Epithelial cell of esophagus (primary cell): ENCODE measurements around the gene IAH1.
A peak's percentile ranks its signal among the peaks of the same experiment; 100 is the strongest.

ENCODE experiments used
- DNase-seq: peaks from one replicate; pipeline ENCODE4 v3.0.0; 2010; ENCODE audit warnings: low read depth
- H3K4me3 ChIP-seq: 2 replicates; pipeline ENCODE4 v1.5.1; 2011; ENCODE audit warnings: mild to moderate bottlenecking, low read length, control low read depth
- CTCF ChIP-seq: IDR thresholded peaks from 2 replicates; pipeline ENCODE4 v1.5.1; 2011; ENCODE audit warnings: low read depth, mild to moderate bottlenecking, low read length, control low read depth, inconsistent platforms; ENCODE audit not compliant: insufficient read depth; ENCODE audit errors: missing control alignments

IAH1 gene

DNA sequence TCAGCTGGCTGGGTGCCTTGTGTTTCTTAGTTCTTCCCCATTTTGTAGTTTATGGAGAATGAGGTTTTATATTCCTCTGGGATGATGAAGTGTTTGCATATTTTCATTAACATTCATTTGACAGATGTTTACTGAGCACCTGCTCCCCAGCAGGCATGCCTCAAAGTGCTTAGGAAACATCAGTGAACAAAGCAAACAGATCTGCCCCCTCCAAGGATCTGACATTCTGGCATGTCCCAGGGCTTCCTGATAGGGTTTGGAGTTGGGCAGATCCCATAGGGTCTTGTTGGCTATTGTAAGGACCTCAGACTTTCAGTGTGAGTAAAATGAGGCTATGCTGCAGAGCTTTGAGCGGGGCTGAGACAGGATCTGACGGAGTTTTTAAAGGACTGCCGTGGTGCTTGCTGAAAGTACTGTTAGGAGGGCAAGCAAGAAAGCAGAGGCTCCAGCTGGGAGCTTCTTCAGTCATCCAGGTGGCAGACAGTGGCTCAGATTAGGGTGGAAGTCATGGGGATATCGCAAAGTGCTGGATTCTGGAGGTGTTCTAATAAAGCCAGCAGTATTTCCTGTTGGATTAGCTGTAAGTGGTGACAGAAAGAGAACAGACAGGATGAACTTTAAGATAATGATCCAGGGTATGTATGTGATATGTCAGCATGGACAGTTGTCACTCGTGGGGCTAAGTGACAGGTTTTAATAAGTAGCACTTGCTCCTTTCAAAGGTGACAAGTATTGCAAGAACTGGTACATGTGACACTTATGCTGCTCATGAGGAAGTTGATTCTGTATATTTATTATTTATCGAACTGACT, 11.3 kb upstream of the IAH1 start:
- no peak for TF ChIP-seq CTCF

DNA sequence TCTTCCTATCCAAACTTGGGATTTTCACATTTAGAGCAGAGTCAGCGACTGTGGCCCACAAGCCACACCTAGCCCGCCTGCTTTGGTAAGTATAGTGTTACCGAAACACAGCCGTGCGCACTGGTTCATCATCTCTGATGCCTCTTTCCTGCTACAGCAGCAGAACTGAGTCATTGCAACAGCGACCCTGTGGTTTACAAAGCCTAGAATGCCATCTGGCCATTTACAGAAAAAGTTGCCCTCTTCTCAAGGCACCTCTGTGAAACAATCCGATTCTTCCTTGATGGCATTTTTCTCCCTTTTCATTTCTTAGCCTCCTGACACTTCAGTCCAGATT, 10.7 kb upstream of the IAH1 start:
- peak; percentile 38 for DNase-seq
- no peak for TF ChIP-seq CTCF

More for the DNA sequence above, 11.3 kb upstream of the IAH1 start:
- DNase-seq = no peak
- no peak overlapping the region for H3K4me3 ChIP-seq

DNA sequence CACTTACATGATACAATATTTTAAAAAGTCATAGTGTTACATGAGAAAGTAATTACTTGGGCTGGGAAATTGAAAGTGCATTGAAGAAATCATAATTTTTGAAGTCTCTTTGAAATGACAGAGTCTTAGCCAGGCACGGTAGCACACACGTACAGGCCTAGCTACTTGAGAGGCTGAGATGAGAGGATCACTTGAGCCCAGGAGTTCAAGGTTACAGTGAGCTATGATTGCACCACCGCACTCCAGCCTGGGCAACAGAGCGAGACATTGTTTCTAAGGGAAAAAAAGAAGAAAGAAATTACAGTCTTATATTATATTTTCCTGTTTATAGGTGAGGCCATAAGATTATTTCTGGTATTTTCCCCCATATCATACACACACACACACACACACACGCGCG, 9.2 kb upstream of the IAH1 start:
- DNase-seq = no peak
- H3K4me3 ChIP-seq = no peak overlapping the region
- TF ChIP-seq CTCF = no peak

More for the DNA sequence above, 10.7 kb upstream of the IAH1 start:
- H3K4me3 ChIP-seq = no peak overlapping the region

GRCh38 chr2:9466147-9466683, 8.1 kb upstream of the IAH1 start:
- H3K4me3 ChIP-seq = no peak overlapping the region
- no peak for DNase-seq
- no peak for TF ChIP-seq CTCF

DNA sequence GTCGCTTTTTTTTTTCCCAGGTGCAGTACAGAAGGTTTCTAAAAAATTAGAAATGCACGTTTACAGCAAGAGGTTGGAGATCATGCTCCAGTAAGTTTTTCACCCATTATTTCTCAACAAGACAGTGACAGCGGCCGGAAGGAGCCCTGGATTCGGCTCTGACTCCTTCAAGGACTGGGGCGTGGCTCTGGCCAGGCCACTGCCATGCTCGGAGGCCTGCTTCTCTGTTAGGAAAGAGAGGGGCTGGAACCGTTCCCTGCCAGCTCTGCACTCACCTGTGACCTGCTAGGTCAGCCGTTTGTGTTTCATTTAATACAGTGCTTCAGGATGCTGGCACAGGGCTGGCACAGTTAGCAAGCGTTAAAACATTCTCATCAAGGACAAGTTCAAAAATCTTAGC, 6.7 kb upstream of the IAH1 start:
- H3K4me3 ChIP-seq = no peak overlapping the region
- no peak for TF ChIP-seq CTCF

DNA sequence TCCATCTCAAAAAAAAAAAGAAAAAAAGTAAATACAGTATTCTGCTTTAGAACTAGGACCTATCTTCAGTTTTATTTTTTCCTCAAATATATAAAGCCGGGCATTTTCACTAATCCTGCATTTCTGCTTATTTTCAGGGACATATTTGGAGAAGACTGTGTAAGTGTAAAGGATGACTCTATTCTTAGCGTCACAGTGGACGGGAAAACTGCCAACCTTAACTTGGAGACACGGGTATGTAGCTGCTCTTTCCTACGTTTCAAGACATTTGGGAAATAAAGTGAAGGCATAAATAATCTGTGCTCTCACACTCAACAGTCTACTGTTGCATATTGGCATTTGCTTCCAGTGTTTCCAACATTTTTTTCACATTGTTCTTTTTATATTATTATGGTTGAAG, 3.1 kb upstream of the IAH1 start:
- DNase-seq = no peak
- no peak for TF ChIP-seq CTCF
- H3K4me3 ChIP-seq = no peak overlapping the region

More for the DNA sequence above, 6.7 kb upstream of the IAH1 start:
- DNase-seq = no peak

GRCh38 chr2:9472511-9472910, 1.8 kb upstream of the IAH1 start:
- DNase-seq = no peak

More at GRCh38 chr2:9472511-9472910, 1.8 kb upstream of the IAH1 start:
- no peak for TF ChIP-seq CTCF
- no peak overlapping the region for H3K4me3 ChIP-seq
